PFSK-1 (cell line): ENCODE data around the gene OLFML2A.

Experiments
- FOXP2 ChIP-seq: optimal IDR thresholded peaks from 2 replicates; pipeline ENCODE3; 2011; ENCODE audit warnings: borderline replicate concordance, control low read depth, inconsistent platforms; ENCODE audit not compliant: insufficient read depth; ENCODE audit errors: extremely low read length, extremely low read depth
- POLR2AphosphoS5 ChIP-seq: IDR thresholded peaks from 2 replicates; pipeline ENCODE4 v1.6.1; 2012; ENCODE audit warnings: low read depth, mild to moderate bottlenecking, control low read depth, low read length, moderate library complexity
- REST ChIP-seq, 2 experiments: IDR thresholded peaks; 2 replicates each; pipeline versions ENCODE4 v1.6.1 to v1.8.0; 2011 to 2012; ENCODE audit warnings: low read depth in 2 of 2, low read length in 2 of 2, control low read depth in 1 of 2, inconsistent platforms in 1 of 2, mild to moderate bottlenecking in 1 of 2, moderate library complexity in 1 of 2; ENCODE audit not compliant: insufficient read depth in 1 of 2
- SIN3A ChIP-seq: IDR thresholded peaks from 2 replicates; pipeline ENCODE4 v1.6.1; 2012; ENCODE audit warnings: mild to moderate bottlenecking, low read length, moderate library complexity, borderline replicate concordance; ENCODE audit not compliant: insufficient read depth
- TAF1 ChIP-seq: IDR thresholded peaks from 2 replicates; pipeline ENCODE4 v1.6.1; 2012; ENCODE audit warnings: low read length, control low read depth, borderline replicate concordance; ENCODE audit not compliant: insufficient read depth

OLFML2A gene

DNA sequence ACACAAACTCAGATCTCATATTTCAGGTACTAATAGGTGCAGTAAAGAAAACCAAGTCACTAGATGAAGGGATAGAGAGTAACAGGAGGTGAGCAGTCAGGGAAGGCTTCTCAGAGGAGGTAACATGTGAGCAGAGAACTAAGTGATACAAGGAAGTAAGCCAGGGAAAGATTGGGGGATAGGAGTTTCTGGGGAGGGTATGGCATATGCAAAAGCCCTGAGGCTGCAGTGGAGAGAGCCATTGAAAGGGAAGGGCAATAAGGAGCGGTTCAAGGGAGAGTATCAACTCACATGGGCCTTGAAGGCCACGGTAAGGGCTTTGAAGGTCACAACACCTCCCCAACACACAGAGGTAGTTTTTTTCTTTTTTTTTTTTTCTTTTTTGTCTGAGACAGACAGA, 6.9 kb downstream of the OLFML2A start:
- TF ChIP-seq SIN3A (no peak), REST (IDR thresholded peaks at IDR 0.05; ENCODE audit: insufficient read depth in 1 of 2, low read depth in 2 of 2, low read length in 2 of 2) (no peak), TAF1 (no peak), FOXP2 (no peak), POLR2AphosphoS5 (no peak)

- TF ChIP-seq TAF1 = no peak
- 0 out of 4 replicates have a peak, but pooled peaks of 1 of the 2 experiments have one; percentile 14 for TF ChIP-seq REST (IDR thresholded peaks at IDR 0.05; ENCODE audit: insufficient read depth in 1 of 2, low read depth in 2 of 2, low read length in 2 of 2)
Observed at GRCh38 chr9:124784509-124784908, 7.6 kb downstream of the OLFML2A start.

DNA sequence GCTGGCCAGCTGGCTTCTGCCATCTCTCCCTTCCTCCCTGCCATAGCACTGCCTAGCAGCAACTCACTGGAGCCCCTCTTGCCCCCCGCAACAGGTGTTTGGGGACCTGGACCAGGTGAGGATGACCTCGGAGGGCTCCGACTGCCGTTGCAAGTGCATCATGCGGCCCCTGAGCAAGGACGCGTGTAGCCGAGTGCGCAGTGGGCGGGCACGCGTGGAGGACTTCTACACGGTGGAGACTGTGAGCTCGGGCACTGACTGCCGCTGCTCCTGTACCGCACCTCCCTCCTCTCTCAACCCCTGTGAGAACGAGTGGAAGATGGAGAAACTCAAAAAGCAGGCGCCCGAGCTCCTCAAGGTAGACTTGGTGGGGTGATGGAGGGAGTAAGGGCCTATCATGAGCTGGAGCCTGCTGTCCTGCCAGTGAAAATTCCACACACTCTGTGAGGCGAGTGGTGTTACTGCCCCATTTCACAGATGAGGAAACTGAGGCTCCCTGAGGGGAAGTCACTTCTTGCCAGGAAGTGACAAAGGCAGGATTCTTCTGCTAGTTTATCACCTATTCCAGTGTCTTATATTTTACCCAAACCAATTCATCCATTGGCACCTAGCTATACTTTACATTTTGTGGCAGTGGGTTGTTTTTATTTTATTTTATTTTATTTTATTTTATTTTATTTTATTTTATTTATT, 10.1 kb downstream of the OLFML2A start:
- TF ChIP-seq SIN3A = no peak
- no peak for TF ChIP-seq POLR2AphosphoS5
- no peak for TF ChIP-seq FOXP2
- TF ChIP-seq REST (IDR thresholded peaks at IDR 0.05; ENCODE audit: insufficient read depth in 1 of 2, low read depth in 2 of 2, low read length in 2 of 2) = no peak
- TF ChIP-seq TAF1 = no peak

- no peak for TF ChIP-seq TAF1
- no peak for TF ChIP-seq FOXP2
- TF ChIP-seq POLR2AphosphoS5 = no peak
- no peak for TF ChIP-seq SIN3A
- TF ChIP-seq REST (IDR thresholded peaks at IDR 0.05; ENCODE audit: insufficient read depth in 1 of 2, low read depth in 2 of 2, low read length in 2 of 2) = no peak
Observed at GRCh38 chr9:124788542-124789217, 11.7 kb downstream of the OLFML2A start.
